ENCODE measurements around the gene DNAJC5G.
"Not testable (repeated sequence)": the region's sequence is repeated elsewhere in the genome, so short reads cannot be mapped to it uniquely, and the experiment has no call there.

Gene DNAJC5G

DNA sequence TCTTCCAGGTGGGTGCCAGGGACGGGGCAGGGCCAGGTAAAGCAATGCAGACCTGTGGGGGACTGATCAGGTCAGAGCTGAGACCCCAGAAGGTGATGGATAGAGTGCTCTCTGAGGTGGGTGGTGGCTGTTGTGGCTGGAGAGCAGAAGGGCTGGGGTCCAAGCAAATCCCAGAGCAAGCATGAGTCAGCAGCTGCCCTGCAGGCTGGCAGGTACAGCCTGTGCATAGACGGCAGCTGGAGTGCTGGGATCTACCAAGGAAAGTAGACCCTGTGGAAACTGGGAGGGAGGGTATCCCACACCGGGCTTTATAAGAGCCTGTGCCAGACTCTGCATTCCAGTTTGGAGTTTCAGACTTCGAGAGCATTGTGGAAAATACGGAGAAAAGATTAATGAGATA lies 7.7 kb downstream of the DNAJC5G start:
- no peak for DNase-seq

DNA sequence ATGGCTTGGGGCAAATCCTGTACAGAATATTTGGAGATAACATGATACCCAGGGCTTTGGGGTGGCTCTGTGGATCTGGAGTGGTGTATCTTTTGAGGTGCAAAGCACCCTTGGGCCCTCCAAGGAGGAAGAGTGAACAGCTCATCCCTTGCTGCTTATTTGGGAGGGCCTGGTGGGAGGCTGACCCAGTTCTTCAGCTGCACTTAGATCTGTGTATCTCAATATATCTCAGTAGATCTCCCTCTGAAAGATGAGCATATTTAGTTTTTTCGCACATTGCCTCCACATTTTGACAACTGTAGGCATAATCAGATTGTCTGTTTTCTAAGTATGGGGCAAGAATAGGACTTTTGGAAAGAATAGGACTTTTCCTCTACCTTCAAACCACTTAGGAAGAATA lies 9.8 kb downstream of the DNAJC5G start:
- DNase-seq: no peak

DNA sequence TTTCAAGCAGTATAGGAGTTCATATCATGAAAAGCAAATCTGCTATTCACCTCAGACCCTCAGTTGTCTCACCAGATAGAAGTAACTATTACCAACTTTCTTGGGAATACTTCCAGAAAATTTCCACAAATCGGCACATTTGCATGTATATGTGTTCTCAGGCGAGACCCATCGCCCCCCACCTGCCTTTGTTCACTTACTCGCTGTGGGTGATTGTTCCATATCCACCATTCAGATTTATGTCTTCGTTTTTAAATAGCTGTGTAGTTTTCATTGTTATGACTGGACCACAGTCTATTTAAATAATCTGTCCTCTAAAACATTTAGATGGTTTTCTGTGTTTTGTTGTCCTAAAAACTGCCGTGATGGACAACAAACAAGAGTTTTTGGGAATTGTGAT lies 10.2 kb downstream of the DNAJC5G start:
- DNase-seq: no peak

DNA sequence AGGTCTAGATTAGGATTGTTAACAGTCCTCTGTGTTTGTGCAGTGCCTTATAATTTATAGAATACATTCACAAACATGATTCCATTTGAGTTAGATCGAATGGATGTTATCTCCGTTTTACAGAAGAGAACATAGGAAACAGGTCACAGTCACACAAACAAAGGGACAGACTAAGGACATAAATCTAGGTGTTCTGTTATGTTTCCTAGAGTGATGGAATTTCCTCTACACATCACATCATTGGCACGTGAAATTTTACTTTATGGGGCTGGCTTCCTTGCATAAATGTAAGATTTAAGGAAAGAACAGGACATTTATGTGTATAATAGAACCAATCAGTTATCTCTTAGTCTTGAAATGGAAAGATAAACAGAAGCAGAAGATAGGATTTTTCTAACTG lies 13.4 kb downstream of the DNAJC5G start:
- DNase-seq: no peak

DNA sequence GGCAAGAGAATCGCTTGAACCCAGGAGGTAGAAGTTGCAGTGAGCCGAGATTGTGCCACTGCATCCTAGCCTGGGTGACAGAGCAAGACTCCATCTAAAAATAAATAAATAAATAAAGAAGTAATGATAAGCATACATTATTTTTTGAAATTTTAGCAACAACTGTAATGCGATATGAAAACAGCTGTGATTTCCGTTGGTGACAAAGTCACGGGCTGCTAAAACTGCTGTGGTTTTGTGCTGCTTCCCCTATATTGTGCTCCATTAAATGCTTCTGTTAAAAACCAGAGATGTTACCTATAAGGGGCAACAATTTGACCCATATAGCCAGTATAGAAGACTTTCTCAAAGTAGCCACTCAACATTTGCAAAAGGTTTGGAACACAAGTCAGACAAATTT lies 15.3 kb downstream of the DNAJC5G start:
- DNase-seq: no peak

DNA sequence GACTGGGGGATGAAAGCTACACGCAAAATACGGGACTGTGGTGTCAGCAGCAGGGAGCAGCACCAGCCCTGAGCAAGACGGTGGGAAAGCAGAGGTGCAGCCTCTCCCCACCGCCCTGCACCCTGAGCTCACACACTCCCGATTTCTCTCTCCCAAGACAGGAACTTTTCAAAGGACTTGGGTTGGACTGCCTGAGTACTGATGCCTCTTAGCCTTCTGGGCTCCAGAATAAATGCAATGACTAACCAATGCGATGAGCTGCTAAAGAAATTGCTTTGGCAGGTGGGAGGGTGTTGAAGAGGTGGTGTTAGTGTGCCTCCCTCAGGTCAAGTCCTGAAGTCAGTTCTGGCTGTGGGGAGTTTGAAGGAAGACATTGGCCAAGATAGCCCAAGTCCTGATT lies 16.6 kb downstream of the DNAJC5G start:
- no peak for DNase-seq

DNA sequence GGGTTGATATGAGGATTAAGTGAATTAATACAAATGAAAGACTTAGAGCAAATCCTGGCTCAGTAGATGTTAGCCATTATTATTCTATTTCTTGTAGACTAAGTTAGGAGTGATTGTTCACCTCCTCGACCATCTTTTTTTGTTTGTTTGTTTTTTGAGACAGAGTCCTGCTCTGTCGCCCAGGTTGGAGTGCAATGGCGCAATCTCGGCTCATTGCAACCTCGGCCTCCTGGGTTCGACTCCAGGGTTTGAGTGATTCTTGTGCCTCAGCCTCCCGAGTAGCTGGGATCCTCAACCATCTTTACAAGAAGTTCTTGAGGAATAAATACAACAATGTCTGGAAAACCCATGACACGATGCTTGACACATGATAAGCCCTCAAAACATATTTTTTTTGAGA lies 19.7 kb downstream of the DNAJC5G start:
- no peak for DNase-seq

DNA sequence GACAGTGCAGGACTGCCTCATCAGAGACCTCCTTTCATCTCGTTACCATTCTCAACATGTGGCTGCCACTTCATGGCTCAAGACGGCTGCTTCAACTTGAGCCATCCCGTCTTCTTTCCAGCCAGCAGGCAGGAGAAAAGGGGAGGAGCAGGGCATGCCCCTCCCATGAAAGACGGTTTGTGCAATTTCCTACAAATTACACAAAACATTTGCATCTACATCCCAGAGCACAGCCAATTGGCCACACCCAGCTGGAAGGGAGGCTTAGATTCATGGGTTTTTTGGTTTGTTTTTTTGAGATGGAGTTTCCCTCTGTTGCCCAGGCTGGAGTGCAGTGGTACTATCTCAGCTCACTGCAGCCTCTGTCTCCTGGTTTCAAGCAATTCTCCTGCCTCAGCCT lies 21.2 kb downstream of the DNAJC5G start:
- no peak for DNase-seq

DNA sequence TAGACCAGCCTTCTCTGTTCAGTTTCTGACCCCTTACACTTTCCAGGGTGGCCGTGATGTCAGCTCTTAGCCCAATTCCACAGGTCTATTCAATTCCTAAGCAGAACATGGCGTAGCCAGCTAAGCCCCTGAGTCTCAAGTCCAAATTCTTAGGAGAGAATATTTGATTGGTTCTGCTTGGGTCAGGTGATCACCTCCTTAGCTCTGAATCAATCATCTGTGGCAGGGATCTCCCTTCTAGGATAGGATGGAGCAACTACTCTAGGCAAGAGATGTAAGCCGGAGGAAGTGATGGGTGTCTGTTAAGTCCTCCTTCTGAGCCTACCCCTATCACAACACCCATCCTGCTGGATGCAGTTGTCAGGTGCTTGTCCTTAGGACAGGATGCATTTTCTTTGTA lies 22.0 kb downstream of the DNAJC5G start:
- no peak for DNase-seq

DNA sequence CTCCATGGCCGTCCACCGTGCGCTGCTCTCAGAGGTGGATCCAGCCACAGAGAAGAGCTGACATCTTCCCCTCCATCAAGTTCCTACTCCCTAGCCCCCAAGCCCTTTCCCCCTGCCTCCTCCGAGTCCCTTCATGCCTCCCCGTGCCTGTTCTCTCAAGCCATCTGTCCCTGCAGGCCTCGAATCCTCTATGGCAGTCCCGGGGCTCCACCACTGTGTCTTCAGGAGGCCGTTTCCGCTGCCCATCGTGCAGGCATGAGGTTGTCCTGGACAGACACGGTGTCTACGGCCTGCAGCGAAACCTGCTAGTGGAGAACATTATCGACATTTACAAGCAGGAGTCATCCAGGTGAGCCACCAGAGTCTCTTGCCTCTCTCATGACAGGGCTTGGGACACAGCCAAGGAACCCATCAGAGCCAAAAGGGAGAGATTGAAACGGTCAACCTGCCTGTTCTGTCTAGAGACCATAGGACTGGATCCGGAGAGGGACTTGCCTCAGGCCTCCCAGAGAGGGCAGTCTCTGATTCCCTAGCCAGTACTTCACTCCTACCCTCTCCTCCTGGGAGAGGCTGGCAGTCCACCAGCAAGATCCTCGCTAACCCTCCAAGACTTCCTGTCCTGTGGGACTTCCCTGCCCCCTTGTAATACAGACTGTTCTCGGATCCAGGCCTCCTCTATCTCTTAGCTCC lies 23.3 kb downstream of the DNAJC5G start:
- DNase-seq: no peak

DNA sequence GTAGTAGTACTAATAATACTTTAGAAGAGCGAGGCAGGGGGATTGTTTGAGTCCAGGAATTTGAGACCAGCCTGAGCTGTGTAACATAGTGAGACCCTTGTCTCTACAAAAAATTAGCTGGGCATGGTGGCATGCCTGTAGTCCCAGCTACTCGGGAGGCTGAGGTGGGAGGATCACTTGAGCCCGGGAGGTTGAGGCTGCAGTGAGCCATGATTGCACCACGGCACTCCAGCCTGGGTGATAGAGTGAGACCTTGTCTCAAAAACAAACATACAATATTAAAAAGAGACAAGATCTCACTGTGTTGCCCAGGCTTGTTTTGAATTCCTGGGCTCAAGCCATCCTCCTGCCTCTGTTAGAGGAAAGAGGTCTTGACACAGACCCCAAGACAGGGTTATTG lies 25.4 kb downstream of the DNAJC5G start:
- not testable (repeated sequence) for DNase-seq

DNA sequence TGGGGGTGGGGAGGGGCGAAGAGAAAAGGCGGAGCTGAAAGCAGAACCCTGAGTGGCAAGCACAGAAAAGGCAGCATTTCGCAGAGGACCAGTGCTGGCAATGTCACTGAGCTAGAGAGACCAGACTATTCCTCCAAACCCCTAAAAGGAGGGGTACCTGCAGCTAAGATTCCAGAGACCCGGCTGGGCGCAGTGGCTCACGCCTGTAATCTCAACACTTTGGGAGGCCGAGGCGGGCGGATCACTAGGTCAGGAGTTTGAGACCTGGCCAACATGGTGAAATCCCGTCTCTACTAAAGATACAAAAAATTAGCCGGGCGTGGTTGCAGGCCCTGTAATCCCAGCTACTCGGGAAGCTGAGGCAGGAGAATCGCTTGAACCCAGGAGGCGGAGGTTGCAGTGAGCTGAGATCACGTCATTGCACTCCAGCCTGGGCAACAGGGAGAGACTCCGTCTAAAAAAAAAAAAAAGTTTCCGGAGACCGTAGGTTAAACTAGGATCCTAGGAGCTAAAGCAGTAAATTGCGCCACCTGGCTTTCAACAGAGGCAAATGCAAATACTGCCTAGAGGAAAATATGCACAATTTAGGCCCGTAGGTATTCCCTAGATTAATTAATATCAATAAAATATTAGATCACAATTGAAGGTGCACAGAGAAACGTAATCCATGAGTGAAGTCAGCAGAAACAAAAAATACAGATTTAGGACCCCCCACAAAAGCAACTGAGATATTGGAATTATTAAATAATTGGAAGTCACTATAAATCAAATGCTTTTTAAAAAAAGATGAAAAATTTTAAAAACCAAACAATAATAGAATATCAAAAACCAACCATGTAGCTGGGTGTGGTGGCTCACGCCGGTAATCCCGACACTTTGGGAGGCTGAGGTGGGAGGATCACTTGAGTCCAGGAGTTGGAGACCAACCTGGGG lies 28.1 kb downstream of the DNAJC5G start:
- DNase-seq: peak; percentile 59

DNA sequence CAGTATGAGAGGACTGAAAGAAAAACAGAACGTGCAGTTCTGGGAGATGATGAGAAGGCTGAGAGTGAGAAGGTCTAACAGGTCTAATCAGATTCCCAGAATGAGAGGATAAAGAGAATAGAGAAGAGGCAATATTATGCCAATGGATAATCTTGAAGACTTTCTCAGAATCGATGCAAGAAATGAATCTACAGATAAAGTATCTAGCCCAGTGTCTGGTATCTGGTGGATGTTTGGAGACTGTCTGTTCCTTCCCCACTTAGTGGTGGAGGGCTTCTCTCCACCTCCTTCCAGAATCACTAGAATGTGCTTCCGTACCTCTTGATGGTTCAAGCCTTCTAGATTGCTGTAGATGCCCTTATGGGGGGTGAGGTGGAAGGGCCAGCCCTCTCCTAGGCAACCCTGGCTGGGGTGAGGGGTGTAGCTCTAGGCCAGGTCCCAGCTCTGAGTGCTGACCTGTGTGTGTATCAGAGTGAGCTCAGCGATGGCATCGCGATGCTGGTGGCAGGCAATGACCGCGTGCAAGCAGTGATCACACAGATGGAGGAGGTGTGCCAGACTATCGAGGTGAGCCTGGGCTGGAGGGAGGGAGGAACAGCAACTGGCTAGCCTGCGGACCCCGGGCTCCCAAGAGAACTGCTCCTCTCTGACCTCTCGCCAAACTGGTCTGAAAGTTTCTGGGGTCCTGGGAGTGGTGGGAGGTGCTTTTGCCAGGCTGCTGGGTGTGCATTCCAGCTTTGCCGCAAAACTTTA lies 29.4 kb downstream of the DNAJC5G start:
- no peak for DNase-seq

DNA sequence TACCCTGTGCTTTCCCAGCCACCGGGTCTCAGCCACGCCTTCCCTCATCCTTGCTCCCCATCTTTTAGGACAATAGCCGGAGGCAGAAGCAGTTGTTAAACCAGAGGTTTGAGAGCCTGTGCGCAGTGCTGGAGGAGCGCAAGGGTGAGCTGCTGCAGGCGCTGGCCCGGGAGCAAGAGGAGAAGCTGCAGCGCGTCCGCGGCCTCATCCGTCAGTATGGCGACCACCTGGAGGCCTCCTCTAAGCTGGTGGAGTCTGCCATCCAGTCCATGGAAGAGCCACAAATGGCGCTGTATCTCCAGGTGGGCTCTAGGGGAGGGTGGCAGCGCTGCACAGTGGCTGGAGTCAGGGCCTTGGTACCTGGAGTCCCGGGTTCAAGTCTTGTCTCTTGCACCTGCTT lies 30.3 kb downstream of the DNAJC5G start:
- no peak for DNase-seq

DNA sequence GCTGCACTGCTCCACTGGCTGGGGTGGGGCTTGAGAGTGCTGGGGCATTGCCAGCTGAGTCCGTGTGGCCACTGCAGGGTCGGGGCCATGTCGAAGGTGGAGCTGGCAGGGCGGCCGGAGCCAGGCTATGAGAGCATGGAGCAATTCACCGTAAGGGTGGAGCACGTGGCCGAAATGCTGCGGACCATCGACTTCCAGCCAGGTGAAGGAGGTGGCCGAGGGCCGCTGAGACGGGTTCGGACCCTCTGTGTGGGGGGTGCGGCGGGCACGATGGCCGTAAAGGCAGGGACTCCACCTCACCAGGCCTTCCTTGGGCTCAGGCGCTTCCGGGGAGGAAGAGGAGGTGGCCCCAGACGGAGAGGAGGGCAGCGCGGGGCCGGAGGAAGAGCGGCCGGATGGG lies 30.9 kb downstream of the DNAJC5G start:
- DNase-seq: no peak

DNA sequence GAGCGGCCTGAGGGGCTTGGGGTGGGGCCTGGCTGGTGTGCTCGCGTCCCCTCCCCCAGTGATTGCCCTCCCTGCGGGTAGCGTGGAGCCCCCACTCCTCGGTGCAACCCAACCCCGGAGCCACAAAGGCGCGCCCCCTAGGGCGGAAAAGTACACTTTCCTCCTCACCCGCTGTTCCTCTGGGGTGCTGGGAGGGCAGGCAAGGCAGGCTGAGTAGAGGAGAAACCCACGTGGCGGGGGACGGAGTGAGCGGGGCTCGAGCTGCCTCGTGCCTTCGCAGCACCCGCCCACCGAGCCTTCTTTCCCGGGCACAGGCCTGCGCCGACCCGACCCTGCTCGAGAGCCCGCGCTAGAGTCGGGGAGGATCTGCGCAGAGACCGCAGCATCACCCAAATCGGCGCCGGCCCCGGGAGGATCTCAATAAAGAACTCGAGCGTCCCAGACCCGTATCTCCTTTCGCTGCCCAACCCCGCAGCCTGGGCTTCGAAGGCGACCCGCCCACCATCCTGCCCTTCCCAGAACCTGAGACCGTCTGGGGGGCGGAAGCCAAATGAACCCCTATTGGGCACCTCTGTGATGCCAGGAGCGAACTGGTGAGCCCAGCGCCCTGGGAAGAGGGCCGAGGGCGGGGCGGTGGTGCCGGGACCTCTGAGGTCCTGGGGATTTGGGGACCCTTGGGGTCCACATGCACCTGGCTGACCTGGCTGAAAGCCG lies 31.5 kb downstream of the DNAJC5G start:
- peak; percentile 30 for DNase-seq

DNA sequence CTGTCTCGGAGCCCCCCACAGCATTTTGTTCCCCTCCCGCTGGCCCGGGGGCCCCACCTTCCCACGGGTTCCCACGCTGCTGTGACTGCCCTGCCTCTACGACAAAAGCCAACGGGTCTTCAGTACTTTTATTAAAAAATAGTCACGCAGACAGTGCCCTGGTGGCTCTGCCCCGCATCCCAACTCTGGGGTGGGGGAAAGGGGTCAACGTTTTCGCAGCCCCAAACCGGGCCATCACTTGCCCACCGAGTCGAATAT lies 32.0 kb downstream of the DNAJC5G start:
- DNase-seq: no peak

DNA sequence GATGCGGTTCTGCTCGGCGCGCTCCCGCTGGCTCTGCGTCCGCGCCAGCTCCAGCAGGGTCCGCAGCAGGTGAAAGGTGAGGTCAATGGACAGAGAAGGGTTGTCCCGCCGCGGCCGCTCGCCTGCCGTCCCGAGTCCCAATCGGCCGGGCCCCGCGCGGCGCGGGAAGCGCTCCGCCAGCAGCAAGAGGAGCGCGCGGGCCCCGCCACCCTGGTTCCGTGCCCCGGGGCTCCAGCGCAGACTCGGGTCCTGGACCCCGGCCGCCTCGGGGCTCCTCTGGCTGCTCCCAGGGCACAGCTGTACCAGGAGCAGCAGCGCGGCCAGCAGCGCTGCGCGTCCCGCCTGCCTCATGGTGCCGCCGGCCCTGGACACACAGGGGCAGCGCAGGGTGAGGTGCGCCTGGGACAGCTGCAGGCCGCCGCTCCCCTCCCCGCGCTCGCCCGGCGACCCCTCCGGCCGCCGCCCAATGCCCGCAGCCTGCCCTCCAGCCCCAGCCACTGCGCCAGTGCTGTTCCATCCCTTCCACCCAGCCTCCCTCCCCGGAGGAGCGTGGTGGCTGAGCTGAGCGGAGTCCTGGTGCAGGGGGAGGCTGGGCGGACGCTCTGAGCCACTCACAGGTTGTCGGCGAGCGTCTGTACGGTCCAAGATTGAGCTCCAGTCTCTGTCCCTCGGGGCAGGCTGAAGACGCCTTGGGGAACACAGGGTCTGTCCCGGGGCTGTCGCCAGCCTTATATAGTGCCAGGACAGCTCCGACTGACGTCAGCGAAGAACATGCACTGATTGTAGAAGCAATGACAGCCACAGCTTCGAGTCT lies 32.5 kb downstream of the DNAJC5G start:
- no peak for DNase-seq

DNA sequence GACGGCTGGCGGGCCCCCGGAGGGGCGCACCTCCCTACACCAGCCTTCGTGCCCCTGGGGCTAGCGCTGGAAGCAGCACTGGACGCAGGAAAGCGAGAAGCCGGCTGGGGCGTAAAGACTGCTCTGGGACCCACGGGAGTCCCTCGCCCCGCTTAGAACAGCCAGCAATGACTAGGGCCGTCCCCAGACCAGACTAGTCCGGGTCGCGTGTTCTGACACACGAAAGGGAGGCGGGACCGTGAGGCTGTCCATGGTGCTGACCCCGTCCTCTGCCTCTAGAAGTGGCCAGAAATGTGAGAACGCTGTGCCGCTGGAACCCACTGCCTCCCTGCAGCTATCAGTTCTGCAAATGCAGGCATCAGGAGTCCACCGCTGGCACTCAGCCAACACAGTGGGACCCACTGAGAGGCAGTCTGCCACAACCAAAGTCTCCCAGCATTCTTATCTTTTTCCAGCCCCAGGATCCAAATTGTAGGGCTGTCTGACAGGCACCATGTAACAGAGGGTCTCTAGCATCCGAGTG lies 33.2 kb downstream of the DNAJC5G start, which contains the start of gene UCN:
TSS of gene UCN (minus strand) at position 87 of the 523 bp plus-strand sequence. CDS start 550 bp downstream, outside the sequence.
- DNase-seq: no peak

DNA sequence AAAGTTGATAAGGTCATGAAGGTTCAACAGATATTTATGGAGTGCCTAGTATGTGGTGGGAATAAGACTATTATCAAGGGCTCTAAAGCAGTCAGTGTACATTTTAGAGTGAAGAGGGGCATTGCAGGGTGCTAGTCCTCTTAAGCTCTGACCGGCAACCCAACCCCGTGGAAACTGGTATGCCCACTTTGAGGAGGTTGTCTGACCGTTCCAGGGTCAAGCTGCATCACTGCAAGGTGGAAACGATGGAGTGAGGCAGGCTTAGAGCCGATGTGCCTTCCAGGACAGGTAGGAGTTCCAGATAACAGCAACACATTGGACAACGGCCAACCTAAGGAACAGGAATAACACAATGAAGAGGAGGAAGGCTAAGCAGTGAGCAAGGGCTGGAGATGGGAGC lies 34.4 kb downstream of the DNAJC5G start:
- DNase-seq: no peak

DNA sequence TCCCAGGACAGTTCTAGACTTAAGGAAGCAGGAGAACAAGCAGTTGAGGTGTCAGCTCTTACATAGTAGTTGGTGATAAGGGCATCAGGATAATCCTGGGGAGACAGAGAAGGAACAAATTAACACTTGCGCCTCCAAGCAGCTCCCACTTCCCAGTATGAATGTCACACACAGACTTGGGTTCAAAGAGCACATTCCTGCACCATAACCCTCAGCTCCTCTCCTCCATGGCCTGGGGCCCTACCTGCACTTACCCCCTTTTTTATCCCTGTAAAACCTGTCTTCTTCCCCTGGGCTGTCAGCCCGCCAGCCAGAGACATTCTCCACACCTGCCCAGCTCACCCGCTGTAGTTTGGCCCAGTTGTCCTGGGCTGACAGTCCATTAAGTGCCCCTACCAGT lies 36.9 kb downstream of the DNAJC5G start:
- no peak for DNase-seq
